Measurements from ENCODE around the gene ELMO1. TPM values are rescaled to one million over a fixed set of nuclear protein-coding genes. Genes with fewer than 3 reads are reported as not detected.

ELMO1 gene
- total and polyA plus RNA-seq, 8 donors = 3.0 to 20.6 (median 6.6) TPM

- Histone ChIP-seq H3K4me3 (no peak overlapping the region), H3K9me3 (no peaks in the 10 kb centered on the region), H3K4me1 (no peaks in the 10 kb centered on the region), H3K36me3 (no peaks in the 10 kb centered on the region), H3K27me3 (no peaks in the 10 kb centered on the region), H3K27ac (no peak overlapping the region)
- no peak for FAIRE-seq
- DNase-seq = peak in 1 of 6 donors; percentile 10
- TF ChIP-seq CTCF (IDR thresholded peaks at IDR 0.05) = no peak
- ATAC-seq = peak in 3 of 4 donors; percentile 28 to 59 (median 30)
- intact Hi-C loops (cut with DNase I) = no loop called here
- WGBS, 2 donors = 53 to 54% methylated on average over 9 of the region's 9 CpGs
Observed at GRCh38 chr7:37405603-37406122, 43.0 kb downstream of the ELMO1 start.

DNA sequence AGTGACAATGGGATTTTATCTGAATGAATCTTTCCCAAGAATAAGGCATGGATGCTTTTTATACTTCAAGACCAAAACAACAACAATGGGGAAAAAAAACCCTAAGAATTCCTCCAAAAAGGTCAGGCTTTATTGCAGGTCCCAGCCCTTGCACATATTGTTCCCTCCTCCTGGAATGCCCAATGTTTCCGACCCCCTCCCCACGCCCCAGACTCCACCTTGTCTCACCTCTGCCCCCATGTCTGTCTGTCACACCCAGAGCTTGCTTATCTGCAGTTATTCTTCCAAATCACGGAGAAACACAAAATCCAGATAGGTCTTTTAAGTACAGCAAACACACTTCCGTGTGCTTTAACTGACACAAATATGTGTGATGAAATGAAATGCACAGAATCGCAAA lies 43.5 kb downstream of the ELMO1 start:
- intact Hi-C loops (cut with DNase I) = no loop called here
- ATAC-seq (no peak), DNase-seq (no peak), FAIRE-seq (no peak)
- Histone ChIP-seq H3K27me3 (no peaks in the 10 kb centered on the region), H3K4me1 (no peaks in the 10 kb centered on the region), H3K4me3 (no peak overlapping the region), H3K27ac (no peak overlapping the region), H3K36me3 (no peaks in the 10 kb centered on the region), H3K9me3 (no peaks in the 10 kb centered on the region)
- TF ChIP-seq CTCF (IDR thresholded peaks at IDR 0.05) = no peak
- WGBS, 2 donors = 35% methylated on average over 5 of the region's 5 CpGs

- no peak for TF ChIP-seq CTCF (IDR thresholded peaks at IDR 0.05)
Observed at GRCh38 chr7:37399876-37400421, 48.7 kb downstream of the ELMO1 start.

DNA sequence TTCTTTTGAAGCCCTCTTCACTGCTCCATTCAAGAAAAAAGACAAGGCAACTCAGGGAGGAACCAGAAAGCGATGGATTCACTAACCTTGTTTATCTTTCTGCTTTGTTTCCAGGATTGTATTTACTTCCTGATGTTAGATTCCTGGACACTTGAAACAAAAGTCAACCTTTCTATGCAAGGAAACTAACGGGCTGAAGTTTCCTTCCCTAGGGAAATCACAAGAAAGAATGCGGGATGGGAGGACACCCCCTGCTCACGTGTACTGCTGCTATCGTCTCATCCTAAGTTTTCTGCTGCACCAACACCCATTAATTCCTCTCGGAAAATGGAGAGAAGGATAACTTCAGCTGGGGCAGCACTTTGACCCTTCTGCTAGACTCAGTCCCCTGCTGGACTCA lies 50.3 kb downstream of the ELMO1 start:
- Histone ChIP-seq H3K4me1 (no peaks in the 10 kb centered on the region), H3K36me3 (no peaks in the 10 kb centered on the region), H3K9me3 (no peaks in the 10 kb centered on the region), H3K4me3 (no peak overlapping the region), H3K27me3 (no peaks in the 10 kb centered on the region), H3K27ac (no peak overlapping the region)
- FAIRE-seq (no peak), DNase-seq (no peak), ATAC-seq (no peak)
- intact Hi-C loops (cut with DNase I) = no loop called here
- TF ChIP-seq CTCF (IDR thresholded peaks at IDR 0.05) = no peak
- WGBS, 2 donors = 47 to 52% methylated on average over 6 of the region's 6 CpGs

More at GRCh38 chr7:37399876-37400421, 48.7 kb downstream of the ELMO1 start:
- ATAC-seq (no peak), FAIRE-seq (no peak), DNase-seq (no peak)
- Histone ChIP-seq H3K4me1 (no peaks in the 10 kb centered on the region), H3K4me3 (no peak overlapping the region), H3K27ac (no peak overlapping the region), H3K9me3 (no peaks in the 10 kb centered on the region), H3K36me3 (no peaks in the 10 kb centered on the region), H3K27me3 (no peaks in the 10 kb centered on the region)
- 59 to 66% methylated on average over 3 of the region's 3 CpGs for WGBS, 2 donors
- intact Hi-C loops (cut with DNase I) = no loop called here

GRCh38 chr7:37395618-37396259 lies 52.9 kb downstream of the ELMO1 start:
- Histone ChIP-seq H3K4me3 (no peak overlapping the region), H3K9me3 (no peaks in the 10 kb centered on the region), H3K36me3 (no peaks in the 10 kb centered on the region), H3K27me3 (no peaks in the 10 kb centered on the region), H3K4me1 (no peaks in the 10 kb centered on the region), H3K27ac (no peak overlapping the region)
- ATAC-seq = no peak
- WGBS, 2 donors = 64 to 71% methylated on average over 1 of the region's 1 CpG
- no peak for DNase-seq
- no peak for FAIRE-seq
- intact Hi-C loops (cut with DNase I) = no loop called here
- TF ChIP-seq CTCF (IDR thresholded peaks at IDR 0.05) = no peak

Measured in pancreas (tissue), 10 donors.